Naive thymus-derived CD4-positive, alpha-beta T cell (primary cell): Measurements from ENCODE around the gene UBL4B. TPM values are rescaled to one million over a fixed set of nuclear protein-coding genes. Genes with fewer than 3 reads are reported as not detected.

Source experiments
- ATAC-seq: fragments of 150-1000 bp; cut with Tn5 transposase; 2 replicates; pipeline ENCODE4 v1.10.0; 2021; ENCODE audit warnings: mild to moderate bottlenecking, moderate library complexity
- CTCF ChIA-PET: fragments of 350-600 bp; sonication (Branson Sonifier 250); formaldehyde crosslinking; loops from one replicate; lab custom pipeline; 2021; ENCODE audit warnings: antibody characterized with exemption; lab: Charles Lee
- POLR2A ChIA-PET: fragments of 350-600 bp; sonication (Branson Sonifier 250); formaldehyde crosslinking; loops from one replicate; lab custom pipeline; 2021; ENCODE audit warnings: antibody characterized with exemption, inconsistent platforms; lab: Charles Lee
- DNase-seq, 9 donors: peaks; one replicate each; pipeline versions ENCODE4 v3.0.0 to v3.0.0-alpha.2; 2020 to 2022; ENCODE audit warnings: mixed read lengths in 1 of 9
- H3K27ac ChIP-seq: one replicate; pipeline ENCODE4 v1.7.0; 2013; ENCODE audit warnings: mild to moderate bottlenecking, low read depth, low read length, moderate library complexity
- H3K27me3 ChIP-seq, 2 donors: one replicate each; pipeline ENCODE4 v1.7.0; 2013; ENCODE audit warnings: low read length in 2 of 2, mild to moderate bottlenecking in 2 of 2, moderate library complexity in 2 of 2; ENCODE audit not compliant: control insufficient read depth in 2 of 2, insufficient read depth in 2 of 2
- H3K36me3 ChIP-seq, 3 experiments: 1 replicate in 2 of 3; 2 replicates in 1 of 3; pipeline ENCODE4 v1.7.0; 2013; ENCODE audit warnings: low read length in 3 of 3, mild to moderate bottlenecking in 3 of 3, moderate library complexity in 1 of 3; ENCODE audit not compliant: insufficient read depth in 3 of 3, control insufficient read depth in 2 of 3
- H3K4me1 ChIP-seq, 2 donors: one replicate each; pipeline ENCODE4 v1.7.0; 2013; ENCODE audit warnings: low read length in 2 of 2, mild to moderate bottlenecking in 2 of 2, moderate library complexity in 1 of 2; ENCODE audit not compliant: control insufficient read depth in 2 of 2, insufficient read depth in 2 of 2
- H3K4me3 ChIP-seq: 2 replicates; pipeline ENCODE4 v1.7.0; 2013; ENCODE audit warnings: mild to moderate bottlenecking, low read length
- H3K9me3 ChIP-seq, 3 experiments: 1 replicate in 2 of 3; 2 replicates in 1 of 3; pipeline ENCODE4 v1.7.0; 2013; ENCODE audit warnings: low read length in 3 of 3; ENCODE audit not compliant: control insufficient read depth in 2 of 3
- H3K27ac Mint-ChIP-seq, 9 donors: one replicate each; pipeline ENCODE4 v1.8.0; 2020 to 2022; ENCODE audit warnings: mixed read lengths in 9 of 9, mild to moderate bottlenecking in 8 of 9, moderate library complexity in 5 of 9, inconsistent platforms in 2 of 9
- H3K27me3 Mint-ChIP-seq, 5 donors: one replicate each; pipeline ENCODE4 v1.8.0; 2021 to 2022; ENCODE audit warnings: mixed read lengths in 5 of 5, mild to moderate bottlenecking in 1 of 5
- H3K36me3 Mint-ChIP-seq, 5 donors: one replicate each; pipeline ENCODE4 v1.8.0; 2020 to 2022; ENCODE audit warnings: mixed read lengths in 5 of 5, mild to moderate bottlenecking in 3 of 5, inconsistent platforms in 1 of 5
- H3K4me1 Mint-ChIP-seq, 7 donors: one replicate each; pipeline ENCODE4 v1.8.0; 2020 to 2022; ENCODE audit warnings: mixed read lengths in 7 of 7, mild to moderate bottlenecking in 3 of 7, inconsistent platforms in 1 of 7
- H3K4me3 Mint-ChIP-seq, 10 donors: one replicate each; pipeline ENCODE4 v1.8.0; 2020 to 2022; ENCODE audit warnings: mild to moderate bottlenecking in 10 of 10, mixed read lengths in 10 of 10, moderate library complexity in 6 of 10, inconsistent platforms in 2 of 10
- H3K9me3 Mint-ChIP-seq, 11 donors: one replicate each; pipeline ENCODE4 v1.8.0; 2020 to 2022; ENCODE audit warnings: mixed read lengths in 11 of 11, mild to moderate bottlenecking in 4 of 11, inconsistent platforms in 1 of 11, moderate library complexity in 1 of 11
- intact Hi-C, 2 donors: fragments of 100-400 bp; cut with micrococcal nuclease; formaldehyde crosslinking; loops; one replicate each; pipeline ENCODE4 v1.15.1; 2023
- polyA plus RNA-seq, 2 donors: library from polyadenylated mRNA; unstranded; fragments of 300-500 nt; fragmentation: Illumina TruSeq; gene quantifications; one replicate each; pipeline ENCODE4 v1.2.3, GENCODE V29; 2021
- total RNA-seq, 6 experiments: library from RNA in 5 of 6; stranded (reverse) in 5 of 6; gene quantifications; 1 replicate in 5 of 6; 2 replicates in 1 of 6; pipeline ENCODE4 v1.2.3 and lab custom pipeline; 2021 to 2026

UBL4B gene
- total and polyA plus RNA-seq, 7 experiments from 2014 or later: not detected

- no peaks in the 10 kb centered on the region for H3K9me3 ChIP-seq
- ChIA-PET POLR2A (no interaction called here), CTCF (interaction anchor here (0.6 to 1.8 kb wide), 8 partner anchors 11 to 407 kb away, joined by 3 to 16 read pairs (median 4); no protein-coding TSS in a partner anchor)
- no peaks in the 10 kb centered on the region for H3K4me1 ChIP-seq
- no peak for DNase-seq
- no peak for ATAC-seq
- Mint-ChIP-seq H3K27me3 (peaks cover 30 to 65% (median 42%) of the 10 kb centered on the region in 5 donors), H3K4me1 (peaks cover 0 to 11% (median 4%) of the 10 kb centered on the region in 7 donors), H3K27ac (no peak overlapping the region), H3K4me3 (no peak overlapping the region), H3K9me3 (no peaks in the 10 kb centered on the region), H3K36me3 (no peaks in the 10 kb centered on the region)
- intact Hi-C loops: loop anchor here (1.0 kb wide), 1 partner anchor 17 kb away; no protein-coding TSS in a partner anchor
- peaks cover 0 to 4% of the 10 kb centered on the region in 2 donors for H3K27me3 ChIP-seq
- no peak overlapping the region for H3K4me3 ChIP-seq
- H3K27ac ChIP-seq: no peak overlapping the region
- no peaks in the 10 kb centered on the region for H3K36me3 ChIP-seq
Observed at GRCh38 chr1:110088739-110089316, 23.4 kb upstream of the UBL4B start.

DNA sequence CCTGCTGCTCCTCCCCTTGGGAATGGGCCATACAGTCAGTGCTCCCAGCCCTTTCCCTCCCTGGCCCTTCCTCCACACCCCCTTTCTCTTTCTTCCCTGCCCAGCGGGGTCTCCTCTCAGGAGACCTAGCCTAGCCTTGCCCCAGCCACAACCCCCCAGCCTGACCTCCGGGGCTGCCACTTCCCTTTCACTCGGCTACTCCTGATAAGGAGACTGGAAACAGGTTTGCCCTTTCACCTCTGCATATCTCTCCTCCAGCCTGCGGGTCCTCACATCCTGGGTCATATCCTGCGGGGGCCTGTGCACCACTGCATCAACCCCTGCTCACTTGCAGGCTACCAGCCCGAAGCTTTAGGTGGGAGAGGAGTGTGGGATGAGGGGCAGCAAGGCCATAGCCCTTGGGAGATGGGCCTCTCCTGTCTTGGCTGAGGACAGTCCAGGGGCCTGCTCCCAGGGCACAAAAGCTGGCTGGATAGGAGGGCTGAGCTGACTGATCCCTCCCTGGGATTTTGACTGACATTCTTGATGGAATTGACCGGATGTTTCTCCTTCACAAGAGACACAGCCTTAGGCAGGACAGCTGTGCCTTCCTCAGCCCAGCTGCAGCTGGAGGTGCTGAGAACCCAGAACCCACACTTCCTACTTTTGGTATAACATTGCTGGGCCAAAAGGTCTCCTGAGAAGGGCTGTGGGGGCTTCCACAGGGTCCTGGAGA lies 22.5 kb upstream of the UBL4B start:
- Mint-ChIP-seq H3K4me1 (peaks cover 0 to 7% (median 2%) of the 10 kb centered on the region in 7 donors), H3K4me3 (no peak overlapping the region), H3K36me3 (no peaks in the 10 kb centered on the region), H3K27me3 (peaks cover 28 to 63% (median 37%) of the 10 kb centered on the region in 5 donors), H3K27ac (no peak overlapping the region), H3K9me3 (no peaks in the 10 kb centered on the region)
- Histone ChIP-seq H3K36me3 (no peaks in the 10 kb centered on the region), H3K27ac (no peak overlapping the region), H3K4me1 (no peaks in the 10 kb centered on the region), H3K4me3 (no peak overlapping the region), H3K27me3 (peaks cover 0 to 4% of the 10 kb centered on the region in 2 donors), H3K9me3 (no peaks in the 10 kb centered on the region)
- DNase-seq: no peak
- ChIA-PET POLR2A (no interaction called here), CTCF (interaction anchor here (0.7 kb wide), 1 partner anchor 15 kb away, joined by 3 read pairs; no protein-coding TSS in a partner anchor)
- intact Hi-C loops: no loop called here
- no peak for ATAC-seq

GRCh38 chr1:110091381-110091780 lies 20.9 kb upstream of the UBL4B start:
- CTCF ChIA-PET: no interaction called here
- Mint-ChIP-seq H3K4me1 (peaks cover 0 to 8% (median 0%) of the 10 kb centered on the region in 7 donors), H3K9me3 (no peaks in the 10 kb centered on the region), H3K27me3 (peaks cover 17 to 53% (median 32%) of the 10 kb centered on the region in 5 donors), H3K4me3 (no peak overlapping the region), H3K36me3 (no peaks in the 10 kb centered on the region), H3K27ac (no peak overlapping the region)
- no peaks in the 10 kb centered on the region for H3K27me3 ChIP-seq
- H3K36me3 ChIP-seq: no peaks in the 10 kb centered on the region
- DNase-seq (no peak), ATAC-seq (no peak)
- no peaks in the 10 kb centered on the region for H3K9me3 ChIP-seq
- intact Hi-C loops: no loop called here
- H3K4me1 ChIP-seq: no peaks in the 10 kb centered on the region
- no peak overlapping the region for H3K4me3 ChIP-seq
- POLR2A ChIA-PET: interaction anchor here (0.9 kb wide), 1 partner anchor 10 kb away, joined by 4 read pairs; no protein-coding TSS in a partner anchor
- no peak overlapping the region for H3K27ac ChIP-seq

DNA sequence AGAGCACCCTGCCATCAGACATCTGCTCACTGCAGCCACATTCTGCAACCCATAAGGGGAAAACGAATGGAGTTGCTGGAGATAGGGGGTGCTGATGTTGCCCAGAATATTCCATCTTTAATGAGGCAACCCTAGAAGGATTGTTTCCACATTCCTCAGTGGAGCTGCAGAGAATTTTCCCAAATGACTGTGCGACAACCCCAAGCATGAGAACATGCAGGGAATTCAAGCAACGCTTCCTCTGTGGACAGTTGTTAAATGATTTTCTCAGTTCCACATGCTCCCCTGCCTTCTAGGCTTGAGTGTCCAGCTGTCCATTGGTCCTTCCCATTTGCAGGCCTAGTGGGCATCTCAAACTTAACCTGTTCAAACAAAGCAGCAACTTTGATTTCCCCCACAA lies 20.5 kb upstream of the UBL4B start:
- no peak overlapping the region for H3K27ac ChIP-seq
- no peaks in the 10 kb centered on the region for H3K27me3 ChIP-seq
- no peak overlapping the region for H3K4me3 Mint-ChIP-seq
- H3K4me1 Mint-ChIP-seq: peaks cover 0 to 8% (median 0%) of the 10 kb centered on the region in 7 donors
- H3K27me3 Mint-ChIP-seq: peaks cover 13 to 53% (median 30%) of the 10 kb centered on the region in 5 donors
- DNase-seq: no peak
- no peaks in the 10 kb centered on the region for H3K36me3 ChIP-seq
- no peaks in the 10 kb centered on the region for H3K4me1 ChIP-seq
- POLR2A ChIA-PET: no interaction called here
- intact Hi-C loops: no loop called here
- no peaks in the 10 kb centered on the region for H3K36me3 Mint-ChIP-seq
- ATAC-seq: no peak
- CTCF ChIA-PET: interaction anchor here (1.1 kb wide), 1 partner anchor 8 kb away, joined by 5 read pairs; no protein-coding TSS in a partner anchor
- no peaks in the 10 kb centered on the region for H3K9me3 ChIP-seq
- H3K27ac Mint-ChIP-seq: no peak overlapping the region
- no peak overlapping the region for H3K4me3 ChIP-seq
- H3K9me3 Mint-ChIP-seq: no peaks in the 10 kb centered on the region

GRCh38 chr1:110092991-110093390 lies 19.3 kb upstream of the UBL4B start:
- ATAC-seq (no peak), DNase-seq (no peak)
- ChIA-PET POLR2A (no interaction called here), CTCF (interaction anchor here (0.7 to 1.1 kb wide), 2 partner anchors 9 to 11 kb away, joined by 3 to 5 read pairs; no protein-coding TSS in a partner anchor)
- intact Hi-C loops: no loop called here
- no peak overlapping the region for H3K27ac ChIP-seq
- no peaks in the 10 kb centered on the region for H3K27me3 ChIP-seq
- no peak overlapping the region for H3K27ac Mint-ChIP-seq
- no peaks in the 10 kb centered on the region for H3K36me3 Mint-ChIP-seq
- H3K4me1 Mint-ChIP-seq: peaks cover 0 to 4% (median 0%) of the 10 kb centered on the region in 7 donors
- no peaks in the 10 kb centered on the region for H3K9me3 Mint-ChIP-seq
- H3K4me3 ChIP-seq: no peak overlapping the region
- H3K27me3 Mint-ChIP-seq: peaks cover 6 to 45% (median 24%) of the 10 kb centered on the region in 5 donors
- H3K4me3 Mint-ChIP-seq: no peak overlapping the region
- H3K36me3 ChIP-seq: no peaks in the 10 kb centered on the region
- no peaks in the 10 kb centered on the region for H3K4me1 ChIP-seq
- no peaks in the 10 kb centered on the region for H3K9me3 ChIP-seq

DNA sequence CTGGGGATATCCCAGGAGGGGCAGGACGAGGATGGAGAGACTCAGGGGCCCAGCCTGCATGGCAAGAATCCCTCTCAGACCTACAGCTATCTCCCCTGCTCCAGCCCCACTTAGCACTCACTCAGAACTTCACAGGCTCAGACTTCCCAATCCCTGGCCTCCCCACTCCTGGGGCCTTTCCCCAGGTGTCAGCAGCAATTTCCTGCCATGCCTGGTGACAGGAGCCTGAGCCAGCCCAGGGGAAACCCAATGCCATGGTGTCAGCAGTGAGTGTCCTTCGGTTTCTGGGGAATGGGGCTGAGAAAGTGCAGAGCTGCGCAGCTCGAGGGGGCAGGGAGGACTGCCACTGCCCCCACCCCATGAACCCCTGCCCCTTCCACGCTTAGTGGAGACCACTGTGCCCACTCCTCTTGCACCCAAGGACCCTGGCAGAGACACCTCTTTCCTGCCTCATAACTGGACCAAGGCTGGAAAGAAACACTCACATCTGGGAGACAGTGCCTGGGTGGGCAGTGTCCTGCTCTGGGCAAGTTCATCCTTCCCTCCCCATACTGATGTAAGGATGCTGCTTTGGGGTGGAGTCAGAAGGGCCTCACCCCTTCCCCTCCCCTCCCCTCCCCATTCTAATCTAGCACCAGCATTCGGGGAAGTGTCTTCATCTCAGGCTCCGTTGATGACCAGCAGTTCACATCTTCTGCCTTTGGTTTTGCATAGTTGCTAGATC lies 17.1 kb upstream of the UBL4B start:
- POLR2A ChIA-PET: no interaction called here
- intact Hi-C loops: no loop called here
- CTCF ChIA-PET: no interaction called here
- Histone ChIP-seq H3K27ac (no peak overlapping the region), H3K36me3 (no peaks in the 10 kb centered on the region), H3K27me3 (no peaks in the 10 kb centered on the region), H3K4me3 (no peak overlapping the region), H3K4me1 (no peaks in the 10 kb centered on the region), H3K9me3 (no peaks in the 10 kb centered on the region)
- H3K36me3 Mint-ChIP-seq: no peaks in the 10 kb centered on the region
- DNase-seq: no peak
- H3K4me1 Mint-ChIP-seq: peaks cover 0 to 4% (median 0%) of the 10 kb centered on the region in 7 donors
- no peak for ATAC-seq
- no peaks in the 10 kb centered on the region for H3K9me3 Mint-ChIP-seq
- H3K27me3 Mint-ChIP-seq: peaks cover 5 to 45% (median 19%) of the 10 kb centered on the region in 5 donors
- H3K27ac Mint-ChIP-seq: no peak overlapping the region
- no peak overlapping the region for H3K4me3 Mint-ChIP-seq
